ENCODE data around the gene SP110.
"Not testable (repeated sequence)": the region's sequence is repeated elsewhere in the genome, so short reads cannot be mapped to it uniquely, and the experiment has no call there.

Gene SP110

DNA sequence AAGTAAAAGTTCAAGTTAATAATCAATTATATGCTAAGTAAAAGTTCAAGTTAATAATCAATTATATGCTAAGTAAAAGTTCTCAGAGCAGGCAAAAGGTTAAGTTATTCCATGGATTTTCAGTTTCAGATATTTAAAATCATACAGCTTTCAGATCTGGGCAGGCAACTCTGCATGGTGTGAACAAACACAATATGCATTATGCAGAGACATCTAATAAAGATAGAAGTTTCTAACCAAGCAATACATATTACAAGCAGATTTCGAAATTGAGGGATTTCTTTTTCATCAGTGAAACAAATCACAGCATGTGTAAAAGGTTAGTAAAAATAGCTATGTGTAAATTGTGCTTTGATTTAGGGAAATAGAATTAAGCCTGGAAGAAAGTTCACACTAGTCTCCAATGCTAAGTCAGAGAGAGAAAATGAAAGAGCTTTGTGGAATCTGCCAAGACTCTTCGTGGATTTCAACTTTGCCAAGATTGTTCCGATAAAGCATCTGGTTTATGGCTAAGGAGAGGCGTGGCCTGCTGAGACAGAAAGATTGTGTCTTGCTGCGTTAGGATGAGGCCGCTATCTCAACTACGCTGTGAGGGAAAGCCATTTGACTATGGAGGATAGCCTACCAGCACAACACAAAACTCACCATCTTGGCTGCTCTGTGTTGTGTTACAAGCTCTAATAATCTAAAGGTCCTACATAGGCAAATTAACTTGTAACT, 91.0 kb downstream of the SP110 start:
- Histone ChIP-seq H3K4me1 (ENCODE audit: insufficient read depth, insufficient read length) (no peaks in the 10 kb centered on the region), H3K36me3 (ENCODE audit: insufficient read depth, insufficient read length, low read length) (no peaks in the 10 kb centered on the region), H3K4me3 (ENCODE audit: insufficient read length, low read depth) (no peak overlapping the region), H3K9ac (ENCODE audit: insufficient read length, low read depth) (no peak overlapping the region), H3K27me3 (ENCODE audit: insufficient read depth, insufficient read length) (no peaks in the 10 kb centered on the region), H3K9me3 (ENCODE audit: insufficient read depth, low read length) (0 out of 2 replicates have a peak, but pooled peaks cover 3% of the 10 kb centered on the region)
- no peak for DNase-seq (ENCODE audit: low read depth, low spot score)
- no peak for TF ChIP-seq YY1 (IDR thresholded peaks at IDR 0.05; ENCODE audit: insufficient read depth, insufficient read length)
- no peak for TF ChIP-seq ZNF274 (IDR thresholded peaks at IDR 0.05; ENCODE audit: low read depth, low read length)
- no peak for TF ChIP-seq SUZ12 (IDR thresholded peaks at IDR 0.05; ENCODE audit: extremely low read depth, insufficient read depth, insufficient read length)

DNA sequence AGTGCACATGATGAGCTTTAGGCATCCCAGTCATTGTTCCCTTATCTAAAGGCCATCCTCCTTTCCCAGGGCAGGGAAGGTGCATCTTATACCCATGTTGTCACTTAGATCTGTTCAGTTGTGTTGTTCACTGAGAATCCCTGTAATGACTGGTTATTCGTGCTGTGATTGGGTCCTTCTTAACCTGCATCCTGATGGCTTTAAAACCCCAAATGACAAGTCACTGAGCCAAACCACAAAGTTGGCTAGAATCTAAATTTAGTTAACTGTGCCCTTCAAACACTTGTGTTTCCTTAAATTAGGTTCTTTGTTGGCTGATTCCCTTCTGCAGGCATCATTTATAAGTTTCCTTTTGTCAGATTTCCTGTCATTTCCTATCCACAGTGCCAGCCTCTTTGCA, 92.6 kb downstream of the SP110 start:
- DNase-seq (ENCODE audit: low read depth, low spot score): no peak
- no peaks in the 10 kb centered on the region for H3K4me1 ChIP-seq (ENCODE audit: insufficient read depth, insufficient read length)
- TF ChIP-seq ZNF274 (IDR thresholded peaks at IDR 0.05; ENCODE audit: low read depth, low read length) (no peak), SUZ12 (IDR thresholded peaks at IDR 0.05; ENCODE audit: extremely low read depth, insufficient read depth, insufficient read length) (no peak), YY1 (IDR thresholded peaks at IDR 0.05; ENCODE audit: insufficient read depth, insufficient read length) (no peak)

DNA sequence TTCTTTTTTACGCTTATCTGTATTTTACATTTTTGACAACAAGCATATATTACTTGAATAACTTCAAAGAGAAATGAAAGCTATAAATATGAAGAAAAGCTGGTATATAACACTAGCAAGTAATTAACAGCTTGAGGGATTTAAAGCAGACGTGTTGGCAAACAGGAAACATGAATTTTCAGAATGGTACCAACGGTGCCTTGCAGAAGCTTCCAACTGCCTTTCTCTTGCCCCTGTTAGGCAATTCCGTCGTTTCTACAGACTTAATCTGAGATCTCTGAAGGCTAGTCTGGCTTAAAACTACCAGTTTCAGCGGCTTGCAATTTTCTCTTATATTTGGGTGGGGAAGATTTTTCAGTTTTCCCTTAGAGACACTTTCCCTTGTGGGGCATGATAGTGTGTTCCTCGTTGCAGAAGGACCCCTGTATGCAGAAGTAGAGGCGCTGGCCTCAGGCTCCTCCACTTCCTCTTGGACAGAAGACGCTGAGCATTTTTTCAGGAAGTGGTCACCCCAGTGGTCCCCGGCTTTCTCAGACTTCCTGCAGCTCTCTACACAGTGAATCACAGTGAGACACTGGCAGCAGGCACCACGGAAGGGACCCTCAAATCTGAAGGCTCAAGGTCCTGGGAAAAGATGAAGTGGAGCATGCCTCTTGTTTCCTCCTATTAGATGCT, 94.9 kb downstream of the SP110 start:
- Histone ChIP-seq H3K4me3 (ENCODE audit: insufficient read length, low read depth) (no peak overlapping the region), H3K4me1 (ENCODE audit: insufficient read depth, insufficient read length) (no peaks in the 10 kb centered on the region), H3K9me3 (ENCODE audit: insufficient read depth, low read length) (no peaks in the 10 kb centered on the region), H3K36me3 (ENCODE audit: insufficient read depth, insufficient read length, low read length) (no peaks in the 10 kb centered on the region), H3K27me3 (ENCODE audit: insufficient read depth, insufficient read length) (no peaks in the 10 kb centered on the region), H3K9ac (ENCODE audit: insufficient read length, low read depth) (no peak overlapping the region)
- TF ChIP-seq YY1 (IDR thresholded peaks at IDR 0.05; ENCODE audit: insufficient read depth, insufficient read length) (no peak), ZNF274 (IDR thresholded peaks at IDR 0.05; ENCODE audit: low read depth, low read length) (no peak), SUZ12 (IDR thresholded peaks at IDR 0.05; ENCODE audit: extremely low read depth, insufficient read depth, insufficient read length) (no peak)
- no peak for DNase-seq (ENCODE audit: low read depth, low spot score)

More for the DNA sequence above, 92.6 kb downstream of the SP110 start:
- Histone ChIP-seq H3K9me3 (ENCODE audit: insufficient read depth, low read length) (no peaks in the 10 kb centered on the region), H3K27me3 (ENCODE audit: insufficient read depth, insufficient read length) (no peaks in the 10 kb centered on the region), H3K36me3 (ENCODE audit: insufficient read depth, insufficient read length, low read length) (no peaks in the 10 kb centered on the region), H3K9ac (ENCODE audit: insufficient read length, low read depth) (no peak overlapping the region), H3K4me3 (ENCODE audit: insufficient read length, low read depth) (no peak overlapping the region)

DNA sequence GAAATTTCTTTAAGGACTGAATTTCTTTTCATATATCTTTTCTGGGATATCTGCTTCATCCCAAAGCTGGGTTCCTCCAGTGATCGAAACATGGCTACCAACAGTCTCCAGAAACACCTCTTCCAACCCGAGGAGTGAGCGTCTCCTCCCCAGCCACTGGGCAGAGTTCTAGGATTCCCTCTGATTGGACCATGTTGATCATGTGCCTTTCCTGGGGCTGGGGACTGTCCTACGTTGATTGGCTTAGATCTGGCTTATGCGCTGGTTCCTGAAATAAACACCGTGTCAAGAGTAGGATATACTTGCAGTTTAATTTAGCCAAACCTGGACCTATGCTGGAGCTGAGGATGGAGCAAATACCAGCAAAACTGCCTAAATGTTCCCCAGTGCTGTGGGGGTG, 95.5 kb downstream of the SP110 start:
- Histone ChIP-seq H3K9me3 (ENCODE audit: insufficient read depth, low read length) (no peaks in the 10 kb centered on the region), H3K36me3 (ENCODE audit: insufficient read depth, insufficient read length, low read length) (no peaks in the 10 kb centered on the region), H3K4me3 (ENCODE audit: insufficient read length, low read depth) (no peak overlapping the region), H3K9ac (ENCODE audit: insufficient read length, low read depth) (no peak overlapping the region), H3K27me3 (ENCODE audit: insufficient read depth, insufficient read length) (no peaks in the 10 kb centered on the region), H3K4me1 (ENCODE audit: insufficient read depth, insufficient read length) (no peaks in the 10 kb centered on the region)
- TF ChIP-seq SUZ12 (IDR thresholded peaks at IDR 0.05; ENCODE audit: extremely low read depth, insufficient read depth, insufficient read length): no peak
- TF ChIP-seq YY1 (IDR thresholded peaks at IDR 0.05; ENCODE audit: insufficient read depth, insufficient read length): no peak
- no peak for TF ChIP-seq ZNF274 (IDR thresholded peaks at IDR 0.05; ENCODE audit: low read depth, low read length)
- DNase-seq (ENCODE audit: low read depth, low spot score): no peak

DNA sequence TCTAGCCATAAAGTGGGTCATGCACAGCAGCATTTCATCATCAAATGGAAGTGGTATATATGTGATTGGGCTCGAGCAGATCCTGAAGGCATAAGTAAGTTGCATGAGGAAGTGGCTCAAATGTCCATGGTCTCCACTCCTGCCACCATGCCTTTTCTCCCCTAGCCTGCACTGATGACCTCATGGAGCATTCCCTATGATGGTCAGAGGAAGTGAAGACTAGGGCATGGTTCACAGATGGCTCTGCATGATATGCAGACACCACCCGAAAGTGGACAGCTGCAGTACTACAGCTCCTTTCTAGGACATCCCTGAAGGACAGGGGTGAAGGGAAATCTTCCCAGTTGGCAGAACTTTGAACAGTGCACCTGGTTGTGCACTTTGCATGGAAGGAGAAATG, 99.4 kb downstream of the SP110 start:
- H3K4me3 ChIP-seq (ENCODE audit: insufficient read length, low read depth); H3K9ac ChIP-seq (ENCODE audit: insufficient read length, low read depth); H3K9me3 ChIP-seq (ENCODE audit: insufficient read depth, low read length); H3K27me3 ChIP-seq (ENCODE audit: insufficient read depth, insufficient read length); H3K4me1 ChIP-seq (ENCODE audit: insufficient read depth, insufficient read length); H3K36me3 ChIP-seq (ENCODE audit: insufficient read depth, insufficient read length, low read length); DNase-seq (ENCODE audit: low read depth, low spot score): not testable (repeated sequence)

DNA sequence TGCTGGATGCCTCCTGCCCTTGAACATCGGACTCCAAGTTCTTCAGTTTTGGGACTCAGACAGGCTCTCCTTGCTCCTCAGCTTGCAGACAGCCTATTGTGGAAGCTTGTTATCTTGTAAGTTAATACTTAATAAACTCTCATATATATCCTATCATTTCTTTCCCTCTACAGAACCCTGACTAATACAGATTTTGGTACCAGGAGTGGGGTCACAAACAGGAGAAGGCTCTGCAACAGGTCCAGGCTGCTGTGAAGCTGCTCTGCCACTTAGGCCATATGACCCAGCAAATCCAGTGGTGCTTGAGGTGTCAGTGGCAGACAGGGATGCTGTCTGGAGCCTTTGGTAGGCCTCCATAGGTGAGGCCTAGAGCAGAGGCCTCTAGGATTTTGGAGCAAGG, 100.0 kb downstream of the SP110 start:
- not testable (repeated sequence) for H3K4me3 ChIP-seq (ENCODE audit: insufficient read length, low read depth); DNase-seq (ENCODE audit: low read depth, low spot score); H3K4me1 ChIP-seq (ENCODE audit: insufficient read depth, insufficient read length); H3K9ac ChIP-seq (ENCODE audit: insufficient read length, low read depth); H3K27me3 ChIP-seq (ENCODE audit: insufficient read depth, insufficient read length); H3K36me3 ChIP-seq (ENCODE audit: insufficient read depth, insufficient read length, low read length); H3K9me3 ChIP-seq (ENCODE audit: insufficient read depth, low read length)

All from NT2/D1 (cell line).